Testis (tissue), 2 donors: ENCODE measurements around the gene MCCD1.
"Not testable (repeated sequence)": the region's sequence is repeated elsewhere in the genome, so short reads cannot be mapped to it uniquely, and the experiment has no call there.

Experiments used
- CTCF ChIP-seq, 3 experiments: fragments of 450-650 bp in 2 of 3; fragments of 200-600 bp in 1 of 3; sonication (generic) in 1 of 3; IDR thresholded peaks; one replicate each; pipeline ENCODE4 v1.5.1; 2016 to 2019; ENCODE audit warnings: antibody characterized with exemption in 3 of 3, mild to moderate bottlenecking in 2 of 3, moderate library complexity in 1 of 3
- POLR2A ChIP-seq: fragments of 450-650 bp; IDR thresholded peaks from one replicate; pipeline ENCODE4 v1.6.1; 2017; ENCODE audit warnings: antibody characterized with exemption, mild to moderate bottlenecking, moderate library complexity

DNA sequence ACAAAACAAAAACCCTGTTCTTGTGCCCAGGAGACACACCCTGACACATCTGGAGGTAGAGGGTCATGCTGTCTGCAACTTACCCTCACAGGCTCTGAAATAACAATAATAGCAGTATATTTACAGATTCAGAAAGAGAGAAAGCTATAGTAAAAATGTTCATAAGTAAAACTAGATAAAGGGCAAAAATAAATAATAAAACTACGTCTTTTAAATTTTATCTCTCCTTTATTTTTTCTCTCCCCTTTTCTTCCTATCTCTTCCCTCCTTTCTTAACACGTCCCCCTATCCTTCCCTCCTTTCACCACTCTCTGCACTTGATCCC, 35.2 kb upstream of the MCCD1 start:
- TF ChIP-seq POLR2A; CTCF (IDR thresholded peaks at IDR 0.05): not testable (repeated sequence)
